Lower leg skin (tissue), 4 donors: ENCODE measurements around the gene RAD51B. TPM values are rescaled to one million over a fixed set of nuclear protein-coding genes. Genes with fewer than 3 reads are reported as not detected.

Experiments used
- DNase-seq, 2 donors: peaks; one replicate each; pipeline ENCODE4 v3.0.0-alpha.2; 2019; ENCODE audit warnings: low spot score in 2 of 2
- H3K4me3 ChIP-seq: fragments of 200-600 bp; sonication (generic); 2 replicates; pipeline ENCODE4 v1.5.1; 2017; ENCODE audit warnings: mild to moderate bottlenecking, low read depth; ENCODE audit not compliant: poor library complexity, severe bottlenecking
- POLR2A ChIP-seq, 2 donors: fragments of 450-650 bp; IDR thresholded peaks; one replicate each; pipeline ENCODE4 v1.6.1; 2016 to 2017; ENCODE audit warnings: antibody characterized with exemption in 2 of 2, mild to moderate bottlenecking in 1 of 2, moderate library complexity in 1 of 2
- WGBS, 2 donors: methylation state at CpG; one replicate each; pipeline ENCODE4 v1.1.5; 2018; 5-methylcytosine and 5-hydroxymethylcytosine counted together
- intact Hi-C: fragments of 100-400 bp; cut with DNase I; formaldehyde crosslinking; loops from one replicate; pipeline ENCODE4 v1.15.0; 2023; ENCODE audit warnings: low total_unique reads
- total RNA-seq, 4 donors: library from RNA; depleted of rRNA; stranded (reverse); fragments of >200 nt; gene quantifications; one replicate each; pipeline ENCODE4 v1.1.0, GENCODE V29; 2016
- TF ChIP-seq, protein P1 (sequence below), 3 donors: fragments of 450-650 bp; IDR thresholded peaks; one replicate each; pipeline ENCODE4 v1.5.1; 2016; ENCODE audit warnings: antibody characterized with exemption in 3 of 3, mild to moderate bottlenecking in 3 of 3, moderate library complexity in 2 of 3

The RAD51B gene
- total RNA-seq, 4 donors from 2014 or later = 6.1 to 27.2 (median 13.6) TPM

DNA sequence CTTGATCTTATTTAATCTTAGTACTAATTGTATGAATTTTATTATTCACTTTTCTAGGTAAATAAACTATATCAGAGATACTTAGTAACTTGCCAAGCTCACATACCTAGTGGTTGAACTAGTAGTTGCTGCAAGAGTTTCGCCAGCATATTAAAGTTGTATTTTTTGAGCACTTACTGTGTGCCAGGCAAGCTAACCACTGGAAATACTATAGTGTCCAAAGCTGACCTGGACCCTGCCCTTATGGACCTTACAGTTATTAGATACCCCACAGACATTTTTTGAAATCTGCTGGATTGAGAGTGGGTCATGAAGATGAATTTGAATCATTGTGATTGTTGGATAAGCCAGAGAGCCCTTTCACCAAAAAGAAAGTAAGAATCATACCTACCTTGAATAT is 125.0 kb downstream of the RAD51B start:
- TF ChIP-seq, protein P1, sequence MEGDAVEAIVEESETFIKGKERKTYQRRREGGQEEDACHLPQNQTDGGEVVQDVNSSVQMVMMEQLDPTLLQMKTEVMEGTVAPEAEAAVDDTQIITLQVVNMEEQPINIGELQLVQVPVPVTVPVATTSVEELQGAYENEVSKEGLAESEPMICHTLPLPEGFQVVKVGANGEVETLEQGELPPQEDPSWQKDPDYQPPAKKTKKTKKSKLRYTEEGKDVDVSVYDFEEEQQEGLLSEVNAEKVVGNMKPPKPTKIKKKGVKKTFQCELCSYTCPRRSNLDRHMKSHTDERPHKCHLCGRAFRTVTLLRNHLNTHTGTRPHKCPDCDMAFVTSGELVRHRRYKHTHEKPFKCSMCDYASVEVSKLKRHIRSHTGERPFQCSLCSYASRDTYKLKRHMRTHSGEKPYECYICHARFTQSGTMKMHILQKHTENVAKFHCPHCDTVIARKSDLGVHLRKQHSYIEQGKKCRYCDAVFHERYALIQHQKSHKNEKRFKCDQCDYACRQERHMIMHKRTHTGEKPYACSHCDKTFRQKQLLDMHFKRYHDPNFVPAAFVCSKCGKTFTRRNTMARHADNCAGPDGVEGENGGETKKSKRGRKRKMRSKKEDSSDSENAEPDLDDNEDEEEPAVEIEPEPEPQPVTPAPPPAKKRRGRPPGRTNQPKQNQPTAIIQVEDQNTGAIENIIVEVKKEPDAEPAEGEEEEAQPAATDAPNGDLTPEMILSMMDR (IDR thresholded peaks at IDR 0.05) = no peak
- TF ChIP-seq POLR2A (IDR thresholded peaks at IDR 0.05) = no peak
- intact Hi-C loops = loop anchor here (10.0 kb wide), 1 partner anchor 300 kb away; no protein-coding TSS in a partner anchor
- no peak for DNase-seq
- WGBS, 2 donors = 50 to 67% methylated on average over 1 of the region's 1 CpG
- no peak overlapping the region for H3K4me3 ChIP-seq

DNA sequence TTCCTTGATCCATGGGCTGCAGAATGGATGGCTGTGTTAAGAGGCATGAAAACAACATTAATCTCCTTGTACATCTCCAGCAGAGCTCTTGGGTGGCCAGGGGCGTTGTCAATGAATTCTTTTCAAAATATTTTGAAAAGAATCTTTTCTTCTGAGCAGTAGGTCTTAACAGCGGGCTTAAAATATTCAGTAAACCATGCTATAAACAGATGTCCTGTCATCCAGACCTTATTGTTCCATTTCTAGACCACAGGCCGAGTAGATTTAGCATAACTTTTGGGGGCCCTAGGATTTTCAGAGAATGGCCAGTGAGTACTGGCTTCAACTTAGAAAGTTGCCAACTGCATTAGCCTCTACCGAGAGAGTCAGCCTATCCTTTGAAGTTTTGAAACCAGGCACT is 130.2 kb downstream of the RAD51B start:
- no peak for DNase-seq
- intact Hi-C loops = loop anchor here (10.0 kb wide), 1 partner anchor 295 kb away; no protein-coding TSS in a partner anchor
- WGBS, 2 donors = 89 to 94% methylated on average over 4 of the region's 4 CpGs
- no peak overlapping the region for H3K4me3 ChIP-seq
- TF ChIP-seq, protein P1 (IDR thresholded peaks at IDR 0.05) = no peak
- TF ChIP-seq POLR2A (IDR thresholded peaks at IDR 0.05) = no peak

DNA sequence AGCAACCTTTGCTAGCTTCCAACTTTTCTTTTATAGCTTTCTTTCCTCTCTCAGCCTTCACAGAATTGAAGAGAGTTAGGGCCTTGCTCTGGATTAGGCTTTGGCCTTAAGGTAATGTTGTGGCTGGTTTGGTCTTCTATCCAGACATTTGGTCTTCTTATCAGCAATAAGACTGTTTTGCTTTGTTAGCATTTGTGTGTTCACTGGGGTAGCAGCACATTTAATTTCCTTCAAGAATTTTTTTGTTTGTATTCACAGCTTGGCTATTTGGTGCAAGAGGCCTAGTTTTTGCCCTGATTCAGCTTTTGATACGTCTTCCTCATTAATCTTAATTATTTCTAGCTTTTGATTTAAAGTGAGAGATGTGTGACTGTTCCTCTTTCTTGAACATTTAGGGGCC is 130.8 kb downstream of the RAD51B start:
- H3K4me3 ChIP-seq = no peak overlapping the region
- TF ChIP-seq, protein P1 (IDR thresholded peaks at IDR 0.05) = no peak
- no peak for TF ChIP-seq POLR2A (IDR thresholded peaks at IDR 0.05)
- 94 to 100% methylated on average over 1 of the region's 1 CpG for WGBS, 2 donors
- no peak for DNase-seq
- intact Hi-C loops = no loop called here

DNA sequence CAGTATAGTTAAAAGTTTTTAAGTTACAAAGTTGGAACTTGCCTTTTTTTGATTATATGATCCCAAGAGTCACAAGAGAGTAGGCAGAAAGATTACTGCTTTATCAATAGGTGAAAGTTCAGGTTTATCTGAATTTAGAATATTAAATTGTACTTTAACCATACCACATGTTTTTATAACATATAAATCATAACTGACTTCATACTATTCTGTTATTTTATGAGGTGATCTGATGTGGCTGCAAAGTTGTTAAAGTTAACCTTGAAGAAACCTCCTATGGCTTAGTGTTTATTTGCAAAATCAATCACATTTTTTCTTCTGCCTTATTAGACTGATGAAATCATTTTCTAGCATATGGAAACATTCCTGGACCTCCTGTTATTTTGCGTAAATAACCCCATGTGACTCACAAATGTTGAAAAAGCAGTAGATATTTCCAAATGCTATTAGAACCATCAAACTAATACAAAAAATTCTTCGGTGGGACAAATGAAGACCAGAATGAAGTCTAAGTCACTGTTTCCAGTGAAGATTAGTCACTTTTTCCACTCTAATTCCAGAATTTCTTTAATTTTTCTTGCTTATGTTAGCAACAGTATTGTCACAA is 132.1 kb downstream of the RAD51B start:
- intact Hi-C loops = no loop called here
- 56 to 59% methylated on average over 2 of the region's 2 CpGs for WGBS, 2 donors
- DNase-seq = no peak

DNA sequence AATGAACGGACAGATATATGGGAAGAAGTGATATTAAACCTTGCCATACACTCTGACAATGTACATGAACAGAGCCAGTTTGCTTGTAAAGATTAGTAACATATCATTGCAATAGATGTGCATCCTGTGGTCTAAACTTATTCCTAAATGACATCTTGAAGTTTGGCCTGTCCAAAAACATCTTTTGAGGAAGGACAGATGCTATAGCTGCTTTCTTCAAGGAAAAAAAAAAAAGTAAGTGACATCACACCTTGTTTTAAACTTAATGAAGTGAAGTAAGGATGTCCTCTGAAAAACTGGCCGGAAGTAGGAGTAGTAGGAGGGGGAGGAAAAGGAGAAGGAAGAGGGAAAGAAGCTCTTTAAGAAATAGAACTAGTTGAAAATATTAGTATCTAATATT is 132.8 kb downstream of the RAD51B start:
- WGBS, 2 donors = 71 to 78% methylated on average over 2 of the region's 2 CpGs
- TF ChIP-seq POLR2A (IDR thresholded peaks at IDR 0.05) = no peak
- TF ChIP-seq, protein P1 (IDR thresholded peaks at IDR 0.05) = no peak

More for the DNA sequence above, 132.1 kb downstream of the RAD51B start:
- H3K4me3 ChIP-seq = no peak overlapping the region
- TF ChIP-seq, protein P1 (IDR thresholded peaks at IDR 0.05) = no peak
- no peak for TF ChIP-seq POLR2A (IDR thresholded peaks at IDR 0.05)

DNA sequence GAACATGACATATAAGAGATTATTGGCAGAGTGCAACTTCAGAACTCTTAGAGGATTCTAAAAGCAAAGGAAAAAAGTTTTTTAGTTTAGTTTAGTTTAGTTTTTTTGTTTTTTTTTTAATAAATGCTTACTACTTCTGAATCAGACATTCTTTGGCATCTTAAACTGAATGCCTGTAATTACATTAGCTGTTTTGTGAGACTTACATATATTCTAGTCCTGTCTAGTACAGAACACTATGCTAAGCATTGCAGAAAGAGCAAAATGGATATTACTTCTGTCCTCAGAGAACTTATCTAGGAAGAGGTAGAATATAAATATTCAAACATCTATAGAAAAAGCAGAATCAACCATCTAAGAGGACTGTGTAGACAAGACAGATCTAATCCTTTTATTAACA is 133.2 kb downstream of the RAD51B start:
- intact Hi-C loops = no loop called here
- TF ChIP-seq POLR2A (IDR thresholded peaks at IDR 0.05) = no peak
- DNase-seq = no peak
- H3K4me3 ChIP-seq = no peak overlapping the region

More for the DNA sequence above, 132.8 kb downstream of the RAD51B start:
- intact Hi-C loops = no loop called here
- no peak overlapping the region for H3K4me3 ChIP-seq
- no peak for DNase-seq
